Heart left ventricle (tissue), 13 donors: ENCODE results near the gene CTXND1.

Experiments
- POLR2A ChIP-seq, 2 donors: fragments of 450-650 bp; IDR thresholded peaks; one replicate each; pipeline ENCODE4 v1.6.1; 2017; ENCODE audit warnings: antibody characterized with exemption in 2 of 2, mild to moderate bottlenecking in 2 of 2, moderate library complexity in 2 of 2
- TF ChIP-seq, protein P1 (sequence below), 12 donors: fragments of 200-600 bp; sonication (generic) in 4 of 12; IDR thresholded peaks; one replicate each; pipeline versions ENCODE4 v1.5.0 to v1.8.0; 2018 to 2022; ENCODE audit warnings: antibody characterized with exemption in 12 of 12, mild to moderate bottlenecking in 5 of 12
- donor health status: ischemic (EF 13 %, LVEDD 7.1; RV severe dilation, severe dysfunction).
- donor health status: DM: no; HTN: yes; CAD: no.
- donor health status: DM: no; HTN: no; CAD: no.
- donor health status: ischemic (EF 25% LVEDD 6.9; RV normal size, moderate dysfunction).
- donor health status: ischemic (EF 25% LVEDD 5.7; RV mildly dilated, moderate dysfunction).
- donor health status: ischemic (EF 35%, LVEDD 5.7; RV mildly dilated, moderate dysfunction).
- donor health status: nonischemic (EF 11% LVEDD 7.7; RV severe dilation, severe dysfunction).
- donor health status: DM: yes; HTN: yes; CAD: no.
- donor health status: PGD.
- donor health status: ischemic (EF 29% LVEDD 5.4; RV normal size, mild dysfunction).
- donor health status: nonischemic (EF 23%, LVEDD 6.1; RV moderate dilation, normal function).

DNA sequence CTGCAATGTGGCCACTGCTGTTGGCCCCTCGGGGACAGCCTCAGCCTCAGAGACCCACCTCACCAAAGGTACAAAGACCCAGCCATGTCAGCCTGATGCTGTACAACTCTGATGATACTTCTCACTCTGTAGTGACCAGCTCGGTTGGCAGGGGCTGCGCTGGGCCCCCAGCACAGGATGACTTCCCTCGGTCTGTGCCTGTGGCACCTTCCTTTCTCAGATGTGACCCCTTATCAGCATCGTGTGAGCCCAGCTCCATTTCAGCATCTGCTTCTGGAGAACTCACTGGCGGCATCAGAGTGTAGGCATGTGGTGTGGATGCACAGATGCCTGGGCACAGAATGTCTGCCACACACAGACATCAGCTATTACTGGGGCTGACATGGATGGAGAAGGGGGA, 25.1 kb upstream of the CTXND1 start:
- TF ChIP-seq, protein P1, sequence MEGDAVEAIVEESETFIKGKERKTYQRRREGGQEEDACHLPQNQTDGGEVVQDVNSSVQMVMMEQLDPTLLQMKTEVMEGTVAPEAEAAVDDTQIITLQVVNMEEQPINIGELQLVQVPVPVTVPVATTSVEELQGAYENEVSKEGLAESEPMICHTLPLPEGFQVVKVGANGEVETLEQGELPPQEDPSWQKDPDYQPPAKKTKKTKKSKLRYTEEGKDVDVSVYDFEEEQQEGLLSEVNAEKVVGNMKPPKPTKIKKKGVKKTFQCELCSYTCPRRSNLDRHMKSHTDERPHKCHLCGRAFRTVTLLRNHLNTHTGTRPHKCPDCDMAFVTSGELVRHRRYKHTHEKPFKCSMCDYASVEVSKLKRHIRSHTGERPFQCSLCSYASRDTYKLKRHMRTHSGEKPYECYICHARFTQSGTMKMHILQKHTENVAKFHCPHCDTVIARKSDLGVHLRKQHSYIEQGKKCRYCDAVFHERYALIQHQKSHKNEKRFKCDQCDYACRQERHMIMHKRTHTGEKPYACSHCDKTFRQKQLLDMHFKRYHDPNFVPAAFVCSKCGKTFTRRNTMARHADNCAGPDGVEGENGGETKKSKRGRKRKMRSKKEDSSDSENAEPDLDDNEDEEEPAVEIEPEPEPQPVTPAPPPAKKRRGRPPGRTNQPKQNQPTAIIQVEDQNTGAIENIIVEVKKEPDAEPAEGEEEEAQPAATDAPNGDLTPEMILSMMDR (IDR thresholded peaks at IDR 0.05) = no peak
- no peak for TF ChIP-seq POLR2A (IDR thresholded peaks at IDR 0.05)
